Activated T-helper 1 cell treated with anti-CD3 and anti-CD28 coated beads, Interleukin-12 subunit alpha, Interleukin-12 subunit beta, Interleukin-2, Interleukin-4 antibody, amounts not matched to agents 30 ng/mL and 10 ng/mL and 1 ng/mL, durations not matched to agents 14 hours and 24 hours and 36 hours (primary cell): ENCODE measurements around the gene HKDC1. TPM values are rescaled to one million over a fixed set of nuclear protein-coding genes. Genes with fewer than 3 reads are reported as not detected.

Source experiments
- DNase-seq: peaks from one replicate; pipeline ENCODE4 v3.0.0; 2021; ENCODE audit warnings: low spot score
- H3K27ac Mint-ChIP-seq: one replicate; pipeline ENCODE4 v1.8.0; 2021; ENCODE audit warnings: mild to moderate bottlenecking, mixed read lengths
- H3K27me3 Mint-ChIP-seq: one replicate; pipeline ENCODE4 v1.8.0; 2022; ENCODE audit warnings: mild to moderate bottlenecking, moderate library complexity, mixed read lengths; ENCODE audit not compliant: insufficient read depth
- H3K36me3 Mint-ChIP-seq: one replicate; pipeline ENCODE4 v1.8.0; 2021; ENCODE audit warnings: low read depth, mixed read lengths
- H3K4me1 Mint-ChIP-seq: one replicate; pipeline ENCODE4 v1.8.0; 2021; ENCODE audit warnings: low read depth, mixed read lengths
- H3K4me3 Mint-ChIP-seq: one replicate; pipeline ENCODE4 v1.8.0; 2021; ENCODE audit warnings: mild to moderate bottlenecking, moderate library complexity, mixed read lengths
- H3K9me3 Mint-ChIP-seq: one replicate; pipeline ENCODE4 v1.8.0; 2021; ENCODE audit warnings: mixed read lengths
- intact Hi-C: fragments of 100-400 bp; cut with micrococcal nuclease; formaldehyde crosslinking; loops from one replicate; pipeline ENCODE4 v1.15.1; 2024
- total RNA-seq: library from RNA; stranded (reverse); gene quantifications from 2 replicates; pipeline ENCODE4 v1.2.3, GENCODE V29; 2022

Gene HKDC1
- total RNA-seq, 1 donor from 2014 or later: 0.05 TPM

GRCh38 chr10:69253171-69253570 lies 33.0 kb downstream of the HKDC1 start:
- Mint-ChIP-seq H3K4me3 (no peak overlapping the region), H3K36me3 (peaks cover 3% of the 10 kb centered on the region)
- intact Hi-C loops: no loop called here

GRCh38 chr10:69254877-69255276 lies 34.7 kb downstream of the HKDC1 start:
- H3K27ac Mint-ChIP-seq: no peak overlapping the region
- peaks cover 5% of the 10 kb centered on the region for H3K36me3 Mint-ChIP-seq
- H3K27me3 Mint-ChIP-seq: no peaks in the 10 kb centered on the region
- H3K4me3 Mint-ChIP-seq: no peak overlapping the region
- no peak for DNase-seq
- intact Hi-C loops: no loop called here
- no peaks in the 10 kb centered on the region for H3K4me1 Mint-ChIP-seq
- H3K9me3 Mint-ChIP-seq: no peaks in the 10 kb centered on the region

More at GRCh38 chr10:69253171-69253570, 33.0 kb downstream of the HKDC1 start:
- DNase-seq: no peak
- Mint-ChIP-seq H3K4me1 (no peaks in the 10 kb centered on the region), H3K9me3 (no peaks in the 10 kb centered on the region), H3K27me3 (peaks cover 1% of the 10 kb centered on the region), H3K27ac (no peak overlapping the region)

GRCh38 chr10:69259547-69260243 lies 39.6 kb downstream of the HKDC1 start:
- peaks cover 4% of the 10 kb centered on the region for H3K36me3 Mint-ChIP-seq
- H3K27me3 Mint-ChIP-seq: no peaks in the 10 kb centered on the region
- peaks cover 22% of the 10 kb centered on the region for H3K4me1 Mint-ChIP-seq
- DNase-seq: no peak
- H3K27ac Mint-ChIP-seq: no peak overlapping the region
- H3K9me3 Mint-ChIP-seq: no peaks in the 10 kb centered on the region
- H3K4me3 Mint-ChIP-seq: no peak overlapping the region
- intact Hi-C loops: no loop called here

- Mint-ChIP-seq H3K36me3 (peaks cover 4% of the 10 kb centered on the region), H3K27me3 (peaks cover 2% of the 10 kb centered on the region), H3K9me3 (no peaks in the 10 kb centered on the region), H3K4me1 (peaks cover 22% of the 10 kb centered on the region), H3K27ac (no peak overlapping the region), H3K4me3 (no peak overlapping the region)
- intact Hi-C loops: no loop called here
- DNase-seq: no peak
These were observed 41.1 kb downstream of the HKDC1 start for GRCh38 chr10:69261184-69261583.

- peak overlapping the region; percentile 3 for H3K4me3 Mint-ChIP-seq
These were observed 42.2 kb downstream of the HKDC1 start for GRCh38 chr10:69262292-69262751.

GRCh38 chr10:69265521-69265920 lies 45.4 kb downstream of the HKDC1 start:
- Mint-ChIP-seq H3K27ac (no peak overlapping the region), H3K4me3 (no peak overlapping the region), H3K27me3 (peaks cover 12% of the 10 kb centered on the region), H3K9me3 (no peaks in the 10 kb centered on the region), H3K4me1 (peaks cover 22% of the 10 kb centered on the region), H3K36me3 (peaks cover 2% of the 10 kb centered on the region)
- intact Hi-C loops: no loop called here
- DNase-seq: no peak

More at GRCh38 chr10:69262292-69262751, 42.2 kb downstream of the HKDC1 start:
- H3K9me3 Mint-ChIP-seq: no peaks in the 10 kb centered on the region
- no peak for DNase-seq
- peaks cover 4% of the 10 kb centered on the region for H3K36me3 Mint-ChIP-seq
- peak overlapping the region; percentile 32 for H3K27ac Mint-ChIP-seq
- intact Hi-C loops: loop anchor here (1.0 to 2.0 kb wide), 4 partner anchors 25 to 198 kb away; no protein-coding TSS in a partner anchor
- H3K27me3 Mint-ChIP-seq: peaks cover 7% of the 10 kb centered on the region
- peaks cover 22% of the 10 kb centered on the region for H3K4me1 Mint-ChIP-seq

- H3K36me3 Mint-ChIP-seq: no peaks in the 10 kb centered on the region
- intact Hi-C loops: no loop called here
- peaks cover 15% of the 10 kb centered on the region for H3K27me3 Mint-ChIP-seq
- no peak for DNase-seq
- peaks cover 11% of the 10 kb centered on the region for H3K4me1 Mint-ChIP-seq
- no peaks in the 10 kb centered on the region for H3K9me3 Mint-ChIP-seq
- H3K27ac Mint-ChIP-seq: no peak overlapping the region
- H3K4me3 Mint-ChIP-seq: no peak overlapping the region
These were observed 48.8 kb downstream of the HKDC1 start for GRCh38 chr10:69268761-69269416.

GRCh38 chr10:69269761-69270160 lies 49.6 kb downstream of the HKDC1 start:
- intact Hi-C loops: no loop called here
- no peaks in the 10 kb centered on the region for H3K9me3 Mint-ChIP-seq
- DNase-seq: no peak
- no peaks in the 10 kb centered on the region for H3K36me3 Mint-ChIP-seq
- no peak overlapping the region for H3K27ac Mint-ChIP-seq
- no peak overlapping the region for H3K4me3 Mint-ChIP-seq
- H3K4me1 Mint-ChIP-seq: peaks cover 11% of the 10 kb centered on the region
- H3K27me3 Mint-ChIP-seq: peaks cover 17% of the 10 kb centered on the region

GRCh38 chr10:69270990-69271389 lies 50.9 kb downstream of the HKDC1 start:
- Mint-ChIP-seq H3K4me3 (no peak overlapping the region), H3K27me3 (peaks cover 17% of the 10 kb centered on the region), H3K36me3 (no peaks in the 10 kb centered on the region), H3K9me3 (no peaks in the 10 kb centered on the region), H3K27ac (no peak overlapping the region), H3K4me1 (peaks cover 11% of the 10 kb centered on the region)
- intact Hi-C loops: no loop called here
- DNase-seq: no peak

- no peak overlapping the region for H3K4me3 Mint-ChIP-seq
These were observed 52.5 kb downstream of the HKDC1 start for GRCh38 chr10:69272624-69273023.

GRCh38 chr10:69275444-69275843 lies 55.3 kb downstream of the HKDC1 start:
- Mint-ChIP-seq H3K4me1 (peaks cover 11% of the 10 kb centered on the region), H3K27ac (no peak overlapping the region), H3K27me3 (peaks cover 13% of the 10 kb centered on the region), H3K4me3 (no peak overlapping the region), H3K36me3 (no peaks in the 10 kb centered on the region), H3K9me3 (no peaks in the 10 kb centered on the region)
- DNase-seq: no peak
- intact Hi-C loops: no loop called here

More at GRCh38 chr10:69272624-69273023, 52.5 kb downstream of the HKDC1 start:
- intact Hi-C loops: no loop called here
- DNase-seq: no peak
- no peak overlapping the region for H3K27ac Mint-ChIP-seq
- H3K27me3 Mint-ChIP-seq: peaks cover 10% of the 10 kb centered on the region
- no peaks in the 10 kb centered on the region for H3K9me3 Mint-ChIP-seq
- H3K4me1 Mint-ChIP-seq: peaks cover 11% of the 10 kb centered on the region
- no peaks in the 10 kb centered on the region for H3K36me3 Mint-ChIP-seq

- Mint-ChIP-seq H3K36me3 (no peaks in the 10 kb centered on the region), H3K4me3 (no peak overlapping the region), H3K27ac (no peak overlapping the region), H3K4me1 (peaks cover 5% of the 10 kb centered on the region), H3K9me3 (no peaks in the 10 kb centered on the region), H3K27me3 (peaks cover 14% of the 10 kb centered on the region)
- DNase-seq: no peak
- intact Hi-C loops: no loop called here
These were observed 56.4 kb downstream of the HKDC1 start for GRCh38 chr10:69276503-69276902.

GRCh38 chr10:69278446-69278963 lies 58.4 kb downstream of the HKDC1 start, which contains the start of gene HK1:
TSS of gene HK1 (plus strand) at chr10:69278496.
- Mint-ChIP-seq H3K4me1 (no peaks in the 10 kb centered on the region), H3K27ac (no peak within 1 kb of the TSS), H3K27me3 (peaks cover 10% of the 10 kb centered on the region), H3K4me3 (no peak within 1 kb of the TSS), H3K36me3 (no peaks in the 10 kb centered on the region), H3K9me3 (no peaks in the 10 kb centered on the region)
- intact Hi-C loops: no loop called here
- no peak for DNase-seq
